IPS DF 19.7 (cell line): ENCODE results near the gene PRAMEF15.
"Not testable (repeated sequence)": the region's sequence is repeated elsewhere in the genome, so short reads cannot be mapped to it uniquely, and the experiment has no call there.

ENCODE experiments used
- DNase-seq: peaks from one replicate; pipeline ENCODE4 v3.0.0-alpha.2; 2013; ENCODE audit warnings: low read depth, low spot score

PRAMEF15 gene

DNA sequence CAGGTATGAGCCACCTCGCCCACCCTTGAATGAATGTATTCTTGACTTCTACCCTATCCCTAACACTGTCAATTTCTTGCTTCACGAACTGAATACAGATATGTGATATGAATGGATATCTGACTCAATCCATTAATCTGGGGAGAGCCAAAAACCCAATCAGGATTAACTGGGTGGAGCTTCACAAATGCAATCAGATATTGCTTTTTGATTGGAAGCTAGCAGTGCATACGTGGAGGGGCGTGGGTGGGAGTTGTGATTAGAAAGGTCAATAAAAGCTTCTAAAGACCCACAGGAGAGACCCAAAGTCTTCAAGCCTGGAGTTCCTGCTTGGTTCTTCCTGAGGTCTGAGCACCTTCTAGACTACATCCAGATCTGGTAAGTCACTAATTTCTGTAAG, at the start of gene PRAMEF15:
Gene PRAMEF15, plus strand, starts transcription at position 301 of the 400 bp plus-strand sequence. CDS start 2,827 bp downstream, outside the sequence.
- not testable (repeated sequence) for DNase-seq

DNA sequence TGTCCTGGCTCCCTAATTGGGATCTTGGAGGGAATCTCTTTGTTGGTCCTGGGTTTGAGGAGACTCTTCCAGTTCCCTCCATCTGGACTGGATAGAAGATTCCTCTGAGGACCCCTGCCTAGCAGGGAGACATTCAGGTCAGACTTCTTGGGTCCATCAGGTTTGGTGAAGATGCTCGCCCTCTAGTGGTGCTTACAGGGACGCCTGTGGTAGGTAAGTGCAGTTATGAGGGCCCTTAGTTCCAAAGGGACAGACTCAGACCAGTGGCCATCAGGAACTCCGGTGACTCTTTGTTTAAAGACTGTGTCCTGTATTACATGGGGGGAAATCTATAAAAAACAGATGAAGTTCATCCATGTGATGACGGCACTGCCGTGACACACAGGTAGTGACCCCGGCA, 38.4 kb upstream of the PRAMEF15 start:
- not testable (repeated sequence) for DNase-seq

DNA sequence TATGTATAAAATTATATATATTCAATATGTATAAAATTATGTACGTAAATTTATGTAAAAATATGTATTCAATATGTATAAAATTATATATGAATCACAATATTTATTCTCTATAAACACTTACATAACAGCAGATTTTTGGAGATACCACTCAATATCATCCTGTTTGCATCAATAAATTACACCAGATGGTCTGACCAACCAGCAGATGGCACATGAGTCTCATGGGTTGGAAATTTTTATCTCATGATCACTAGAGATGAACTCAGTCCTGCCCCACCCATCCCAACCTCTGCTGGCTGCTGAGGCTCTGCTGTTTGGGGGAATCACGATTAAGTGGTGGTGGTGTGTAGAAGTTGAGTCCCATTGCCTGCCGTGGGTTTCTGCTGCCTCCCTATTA, 35.8 kb upstream of the PRAMEF15 start:
- not testable (repeated sequence) for DNase-seq

DNA sequence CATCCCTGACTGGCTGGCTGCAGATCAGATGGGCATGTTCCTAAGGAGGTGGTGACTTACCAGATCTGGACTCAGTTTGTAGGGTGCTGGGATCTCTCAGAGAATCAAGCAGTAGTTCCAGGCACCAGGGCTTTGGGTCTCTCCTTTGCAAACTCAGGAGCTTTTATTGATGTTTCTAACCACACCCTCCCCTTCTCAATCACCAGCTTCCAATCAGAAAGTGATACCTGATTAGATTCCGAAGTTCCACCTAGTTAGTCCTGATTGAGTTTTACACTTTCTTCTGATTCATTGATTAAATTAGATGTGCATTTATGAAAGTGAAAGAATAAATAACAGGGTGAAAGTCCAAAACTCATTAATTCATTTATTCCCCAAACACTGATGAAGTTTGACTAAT, 30.3 kb upstream of the PRAMEF15 start, which contains the start of gene PRAMEF8:
Gene PRAMEF8, minus strand, starts transcription at position 101 of the 400 bp plus-strand sequence. CDS start 1,046 bp downstream, outside the sequence.
- DNase-seq, result not testable (repeated sequence)

DNA sequence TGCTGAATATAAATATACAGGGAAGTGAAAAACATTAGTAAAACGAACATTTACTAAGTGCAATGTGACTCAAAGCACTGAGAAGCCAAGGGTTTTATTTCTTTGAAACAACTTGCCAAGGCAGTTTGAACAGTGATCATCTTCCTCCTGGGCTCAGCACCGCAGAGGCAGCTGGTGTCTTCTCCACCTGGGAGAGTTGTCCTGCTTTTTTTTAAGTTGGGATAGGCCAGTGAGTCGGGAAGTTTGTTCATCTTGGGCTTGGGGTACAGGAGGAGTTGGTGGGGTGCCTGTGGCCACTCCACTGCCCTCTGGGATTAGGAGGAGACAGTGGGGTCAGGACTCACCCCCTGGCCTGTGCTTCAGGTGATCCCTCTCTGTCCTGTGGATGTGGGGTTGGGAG, 26.4 kb upstream of the PRAMEF15 start:
- DNase-seq, result not testable (repeated sequence)

DNA sequence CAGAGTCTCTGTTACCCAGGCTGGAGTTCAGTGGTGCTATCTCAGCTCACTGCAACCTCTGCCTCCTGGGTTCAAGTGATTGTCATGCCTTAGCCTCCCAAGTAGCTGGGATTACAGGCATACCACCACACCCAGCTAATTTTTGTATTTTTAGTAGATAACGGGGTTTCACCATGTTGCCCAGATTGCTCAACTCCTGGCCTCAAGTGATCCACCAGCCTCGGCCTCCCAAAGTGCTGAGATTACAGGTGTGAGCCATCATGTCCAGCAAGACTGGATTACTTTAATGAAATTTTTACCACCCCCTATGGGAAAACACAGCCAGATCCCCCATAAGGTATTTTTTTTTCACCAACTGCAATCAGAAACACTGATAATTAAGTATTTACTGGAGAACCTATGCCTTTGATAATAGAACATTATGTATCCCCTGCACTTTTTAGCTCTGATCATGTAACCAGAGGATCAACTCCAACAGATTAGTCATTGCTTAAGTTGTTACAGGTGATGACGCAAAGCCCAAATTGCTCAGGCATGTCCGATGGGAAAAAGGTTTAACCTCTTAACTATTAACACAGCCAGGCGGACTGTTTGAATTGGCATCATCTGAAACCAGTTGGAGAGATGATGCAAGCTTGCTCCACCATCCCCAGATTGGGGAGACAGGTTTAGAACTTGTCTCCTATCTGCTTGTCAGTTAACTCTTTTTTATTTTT, 18.0 kb upstream of the PRAMEF15 start:
- DNase-seq, result not testable (repeated sequence)

DNA sequence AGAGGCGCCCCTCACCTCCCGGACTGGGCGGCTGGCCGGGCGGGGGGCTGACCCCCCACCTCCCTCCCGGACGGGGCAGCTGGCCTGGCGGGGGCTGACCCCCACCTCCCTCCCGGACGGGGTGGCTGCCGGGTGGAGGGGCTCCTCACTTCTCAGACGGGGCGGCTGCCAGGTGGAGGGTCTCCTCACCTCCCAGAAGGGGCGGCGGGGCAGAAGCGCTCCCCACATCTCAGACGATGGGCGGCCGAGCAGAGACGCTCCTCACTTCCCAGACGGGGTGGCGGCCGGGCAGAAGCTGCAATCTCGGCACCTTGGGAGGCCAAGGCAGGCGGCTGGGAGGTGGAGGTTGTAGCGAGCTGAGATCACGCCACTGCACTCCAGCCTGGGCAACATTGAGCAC, 16.7 kb upstream of the PRAMEF15 start:
- not testable (repeated sequence) for DNase-seq

DNA sequence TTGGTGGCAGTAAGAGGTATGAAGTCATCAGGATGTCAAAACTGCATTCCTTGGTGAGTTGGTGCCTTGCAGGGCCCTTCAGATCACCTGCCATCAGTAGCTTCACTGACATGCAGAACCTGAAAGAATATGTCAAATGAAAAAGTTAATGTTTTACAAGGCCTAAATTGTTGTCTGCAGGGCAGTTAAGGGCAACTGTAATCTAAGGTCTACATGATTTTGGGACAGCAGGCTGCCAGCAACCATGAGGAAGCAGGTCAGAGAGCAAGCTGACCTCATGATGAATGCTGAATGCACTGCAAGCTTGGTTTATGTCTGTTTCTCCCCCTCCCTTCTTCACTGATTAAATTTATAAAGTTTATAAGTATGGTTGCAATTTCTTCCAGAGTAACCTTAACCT, 13.2 kb upstream of the PRAMEF15 start:
- not testable (repeated sequence) for DNase-seq

DNA sequence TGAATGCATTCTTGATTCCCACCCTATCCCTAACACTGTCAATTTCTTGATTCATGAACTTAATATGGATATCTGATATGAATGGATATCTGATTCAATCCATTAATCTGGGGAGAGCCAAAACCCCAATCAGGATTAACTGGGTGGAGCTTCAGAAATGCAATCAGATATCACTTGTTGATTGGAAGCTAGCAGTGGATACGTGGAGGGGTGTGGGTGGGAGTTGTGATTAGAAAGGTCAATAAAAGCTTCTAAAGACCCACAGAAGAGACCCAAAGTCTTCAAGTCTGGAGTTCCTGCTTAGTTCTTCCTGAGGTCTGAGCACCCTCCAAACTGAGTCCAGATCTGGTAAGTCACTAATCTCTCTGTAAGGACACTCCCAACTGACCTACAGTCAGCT, 12.1 kb upstream of the PRAMEF15 start, which contains the start of gene PRAMEF33:
Gene PRAMEF33, plus strand, starts transcription at position 301 of the 400 bp plus-strand sequence. CDS start 2,416 bp downstream, outside the sequence.
- not testable (repeated sequence) for DNase-seq

DNA sequence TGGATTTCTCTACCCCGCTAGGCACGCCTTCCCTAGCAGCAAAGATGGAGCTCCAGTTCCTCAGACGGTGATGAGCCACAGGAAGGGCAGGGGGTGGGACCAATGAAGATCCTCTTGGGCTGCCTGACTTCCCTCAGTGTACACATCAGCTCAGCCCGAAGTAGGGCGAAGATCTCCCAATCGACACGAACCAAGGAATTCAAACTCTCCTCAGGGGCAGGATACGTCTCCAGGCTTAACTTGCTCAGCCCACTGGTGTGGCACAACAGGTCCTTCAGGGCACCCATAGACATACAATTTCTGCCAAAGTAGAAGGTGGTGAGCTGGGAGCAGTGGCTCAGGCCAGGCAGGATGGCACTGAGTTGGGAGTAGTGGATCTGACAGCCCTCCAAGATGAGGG, 27.1 kb downstream of the PRAMEF15 start:
- not testable (repeated sequence) for DNase-seq

DNA sequence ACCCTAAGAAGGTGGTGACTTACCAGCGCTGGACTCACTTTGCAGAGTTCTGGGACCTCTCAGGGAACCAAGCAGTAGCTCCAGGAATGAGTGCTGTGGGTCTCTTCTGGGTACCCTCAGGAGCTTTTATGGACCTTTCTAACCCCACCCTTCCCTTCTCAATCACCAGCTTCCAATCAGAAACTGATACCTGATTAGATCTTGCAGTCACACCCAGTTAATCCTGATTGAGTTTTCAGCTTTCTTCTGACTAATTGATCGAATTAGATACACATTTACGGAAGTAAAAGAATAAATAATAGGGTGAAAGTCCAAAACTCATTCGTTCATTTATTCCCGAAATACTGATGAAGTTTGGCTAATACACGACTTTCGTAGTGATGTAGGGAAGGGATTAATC, 31.7 kb downstream of the PRAMEF15 start, which contains the start of gene PRAMEF14:
Gene PRAMEF14, minus strand, starts transcription at position 101 of the 400 bp plus-strand sequence. CDS start 1,820 bp downstream, outside the sequence.
- DNase-seq, result not testable (repeated sequence)

DNA sequence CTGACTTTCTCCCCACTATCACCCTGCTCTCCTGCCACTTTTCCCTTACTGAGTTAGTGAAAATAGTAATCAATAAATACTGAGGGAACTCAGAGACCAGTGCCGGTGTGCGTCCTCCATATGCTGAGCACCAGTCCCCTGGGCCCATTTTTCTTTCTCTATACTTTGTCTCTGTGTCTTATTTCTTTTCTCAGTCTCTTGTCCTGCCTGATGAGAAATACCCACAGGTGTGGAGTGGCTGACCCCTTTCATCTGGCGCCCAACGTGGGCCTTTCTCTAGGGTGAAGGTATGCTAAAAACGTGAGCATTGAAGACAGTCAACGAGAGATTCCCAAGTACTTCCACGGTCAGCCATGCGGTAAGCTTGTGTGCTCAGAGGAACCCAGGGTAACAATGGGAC, 38.1 kb downstream of the PRAMEF15 start:
- not testable (repeated sequence) for DNase-seq

DNA sequence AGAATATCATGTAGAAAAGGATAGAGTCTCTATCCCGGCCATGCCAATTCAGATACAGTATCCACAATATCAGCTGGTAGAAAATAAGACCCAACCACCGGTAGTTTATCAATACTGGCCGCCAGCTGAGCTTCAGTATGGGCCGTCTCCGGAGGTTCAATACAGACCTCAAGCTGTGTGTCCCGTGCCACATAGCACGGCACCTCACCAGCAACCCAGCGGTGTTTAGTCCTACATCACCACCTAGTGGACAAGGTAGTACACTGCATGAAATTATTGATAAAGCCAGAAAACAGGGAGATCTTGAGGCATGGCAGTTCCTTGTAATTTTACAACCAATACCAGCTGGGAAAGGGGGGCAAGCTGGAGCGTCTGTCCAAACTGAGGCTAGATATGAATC, 39.1 kb downstream of the PRAMEF15 start:
- not testable (repeated sequence) for DNase-seq

DNA sequence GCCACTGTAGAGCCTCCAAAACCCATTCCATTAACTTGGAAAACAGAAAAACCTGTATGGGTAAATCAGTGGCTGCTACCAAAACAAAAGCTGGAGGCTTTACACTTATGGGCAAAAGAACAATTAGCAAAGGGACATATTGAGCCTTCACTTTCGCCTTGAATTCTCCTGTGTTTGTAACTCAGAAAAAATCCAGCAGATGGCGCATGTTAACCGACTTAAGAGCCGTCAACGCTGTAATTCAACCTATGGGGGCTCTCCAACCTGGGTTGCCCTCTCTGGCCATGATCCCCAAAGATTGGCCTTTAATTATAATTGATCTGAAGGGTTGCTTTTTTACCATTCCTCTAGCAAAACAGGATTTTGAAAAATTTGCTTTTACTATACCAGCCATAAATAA, 41.4 kb downstream of the PRAMEF15 start:
- peak; percentile 0 for DNase-seq

DNA sequence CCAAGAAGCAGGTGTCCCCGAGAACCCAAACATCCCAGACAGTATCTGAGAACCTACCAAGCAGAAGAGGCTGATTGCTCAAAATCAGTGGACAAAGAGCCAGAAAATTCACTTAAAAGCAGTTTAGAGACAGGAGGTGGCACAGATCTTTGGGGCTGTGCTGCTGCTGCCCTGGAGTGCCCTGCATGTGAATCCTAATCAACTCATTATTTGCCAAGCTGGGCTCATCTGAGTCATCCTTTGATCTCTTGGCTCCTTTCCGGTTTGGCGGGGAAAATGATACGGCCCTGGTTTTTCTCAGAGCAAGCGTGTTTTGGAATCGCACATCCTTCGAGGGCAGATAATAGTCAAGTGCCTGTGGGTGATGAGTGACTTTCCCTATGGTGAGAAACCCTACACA, 47.0 kb downstream of the PRAMEF15 start:
- DNase-seq, result not testable (repeated sequence)

DNA sequence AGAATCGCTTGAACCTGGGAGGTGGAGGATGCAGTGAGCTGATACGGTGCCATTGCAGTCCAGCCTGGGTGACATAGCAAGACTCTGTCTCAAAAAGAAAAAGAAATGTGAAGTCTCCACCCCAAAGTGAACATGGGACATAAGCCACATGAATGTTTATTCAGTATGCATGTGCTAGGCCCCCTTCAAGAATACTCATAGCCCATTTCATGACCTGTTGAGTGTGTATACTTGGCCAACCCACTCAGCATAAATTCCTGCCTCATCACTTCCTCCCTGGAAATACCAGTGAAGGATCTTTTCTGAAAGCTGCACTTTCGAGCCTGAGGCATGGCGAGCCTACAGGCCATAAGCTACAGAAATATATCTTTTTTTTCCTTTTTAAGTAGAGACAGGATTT, 49.5 kb downstream of the PRAMEF15 start:
- DNase-seq, result not testable (repeated sequence)

DNA sequence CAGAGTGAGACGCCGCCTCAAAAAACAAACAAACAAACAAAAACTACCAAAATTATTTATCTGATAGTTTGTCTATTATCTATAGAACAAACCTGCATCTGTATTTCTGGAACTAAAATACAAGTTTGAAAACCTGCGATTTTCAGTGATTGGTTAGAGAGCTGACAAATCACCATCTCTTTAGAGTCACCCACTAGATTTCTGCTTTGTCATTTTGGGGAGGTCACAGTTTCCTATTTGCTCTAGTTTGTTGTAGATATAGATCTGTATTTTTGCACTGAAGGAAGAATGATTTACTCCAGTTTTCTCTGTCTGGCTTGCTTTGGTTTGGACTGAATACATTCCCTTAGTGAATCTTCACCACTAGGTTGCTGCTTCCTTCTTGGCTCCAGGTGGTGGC, 51.2 kb downstream of the PRAMEF15 start:
- DNase-seq, result not testable (repeated sequence)

DNA sequence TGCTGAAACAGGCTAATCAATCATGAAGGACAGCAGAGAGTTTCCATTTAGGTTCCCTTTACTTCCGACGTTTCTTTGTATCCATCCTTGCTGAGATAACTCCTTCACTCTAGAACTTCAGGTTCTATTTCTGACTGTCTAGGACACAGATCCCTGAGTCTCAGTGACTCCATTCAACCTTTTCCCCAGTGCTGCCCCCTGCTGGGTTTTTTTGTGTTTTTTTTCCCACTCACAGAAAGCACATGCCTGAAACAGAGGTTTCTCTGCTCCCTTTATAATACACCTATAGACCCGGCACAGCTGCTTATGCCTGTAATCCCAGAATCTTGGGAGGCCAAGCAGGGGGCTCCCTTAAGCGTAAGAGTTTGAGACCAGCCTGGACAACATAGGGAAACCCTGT, 53.2 kb downstream of the PRAMEF15 start:
- DNase-seq, result not testable (repeated sequence)
